ENCODE results near the gene CLP1.

GRCh38 chr11:57658023-57658361, 430 bp downstream of the CLP1 start:
- TF ChIP-seq CTCF (IDR thresholded peaks at IDR 0.05), result no peak
- no peak for TF ChIP-seq POLR2A (IDR thresholded peaks at IDR 0.05)

Measured in testis (tissue), 2 donors.